Mucosa of descending colon (tissue), 3 donors: ENCODE measurements around the gene SCYGR6. TPM values are rescaled to one million over a fixed set of nuclear protein-coding genes. Genes with fewer than 3 reads are reported as not detected.
A peak's percentile ranks its signal among the peaks of the same experiment; 100 is the strongest.
"Not testable (repeated sequence)": the region's sequence is repeated elsewhere in the genome, so short reads cannot be mapped to it uniquely, and the experiment has no call there.

ENCODE experiments used
- ATAC-seq: fragments of 200-7000 bp; cut with Tn5 transposase; one replicate; pipeline ENCODE4 v1.9.1; 2020; ENCODE audit warnings: mild to moderate bottlenecking, moderate library complexity
- DNase-seq, 3 donors: peaks; one replicate each; pipeline ENCODE4 v3.0.0-alpha.2; 2020
- H3K36me3 ChIP-seq: fragments of 200-600 bp; one replicate; pipeline ENCODE4 v1.8.0; 2021; ENCODE audit warnings: low read depth, mild to moderate bottlenecking
- H3K4me1 ChIP-seq: fragments of 200-600 bp; one replicate; pipeline ENCODE4 v1.8.0; 2021; ENCODE audit warnings: low read depth, mild to moderate bottlenecking
- H3K4me3 ChIP-seq: fragments of 200-600 bp; one replicate; pipeline ENCODE4 v1.8.0; 2021; ENCODE audit warnings: mild to moderate bottlenecking
- H3K9me3 ChIP-seq: fragments of 200-600 bp; one replicate; pipeline ENCODE4 v1.8.0; 2021; ENCODE audit warnings: mild to moderate bottlenecking
- intact Hi-C, 2 donors: fragments of 100-400 bp; cut with DNase I in 1 of 2; cut with micrococcal nuclease in 1 of 2; formaldehyde crosslinking; loops; one replicate each; pipeline versions ENCODE4 v1.11.0 to v1.11.1; 2022; cut with DNase I, micrococcal nuclease
- total RNA-seq, 3 donors: library from RNA; stranded (reverse); fragmentation: NEBNext Ultra II Directional in 2 of 3; extraction: Animal tissue kit (Norgen Biotek cat#: 25700) in 2 of 3; gene quantifications; one replicate each; pipeline versions ENCODE4 v1.2.1 to v1.2.4, GENCODE V29; 2021 to 2023
- TF ChIP-seq, protein P1 (sequence below): fragments of 200-600 bp; IDR thresholded peaks from one replicate; pipeline ENCODE4 v1.8.0; 2022; ENCODE audit warnings: antibody characterized with exemption, mild to moderate bottlenecking
- donor health status: DM: no; HTN: no; CAD: no; lungs with moderate emphysema.
- donor health status: DM: no; HTN: no; CAD: no.
- donor health status: DM: no; HTN: yes; CAD: no.

SCYGR6 gene
- total RNA-seq, 3 donors from 2014 or later: not detected

DNA sequence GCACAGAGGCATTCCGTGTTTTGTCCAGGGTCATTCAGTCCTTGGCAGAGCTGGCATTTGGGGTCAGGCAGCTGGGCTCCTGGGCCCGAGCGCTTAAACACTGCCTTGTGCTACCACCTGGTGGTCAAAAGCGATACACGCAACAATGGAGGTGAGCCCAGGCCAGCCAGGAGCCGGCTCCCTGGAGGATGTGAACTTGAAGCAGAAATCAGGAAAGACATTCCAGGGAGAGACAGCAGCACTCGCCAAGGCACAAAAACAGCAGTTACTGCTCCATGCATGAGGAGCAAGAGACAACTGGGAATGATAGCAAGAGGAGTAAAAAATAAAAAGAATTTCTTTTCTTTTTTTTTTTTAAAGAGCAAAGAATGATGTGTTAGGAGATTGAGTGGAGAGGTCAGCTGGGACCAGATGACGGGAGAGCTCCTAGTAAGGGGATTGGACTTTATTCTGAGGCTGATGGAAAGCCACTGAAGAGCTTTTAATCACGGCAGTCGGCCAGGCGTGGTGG lies 41.9 kb upstream of the SCYGR6 start:
- ATAC-seq (peak; percentile 80), DNase-seq (peak; percentile 74 to 90 (median 84))
- intact Hi-C loops: loop anchor here (5.0 kb wide), 2 partner anchors 104 to 109 kb away; no protein-coding TSS in a partner anchor
- Histone ChIP-seq H3K36me3 (no peaks in the 10 kb centered on the region), H3K9me3 (no peaks in the 10 kb centered on the region), H3K4me1 (peaks cover 15% of the 10 kb centered on the region), H3K4me3 (no peak overlapping the region)
- TF ChIP-seq, protein P1, sequence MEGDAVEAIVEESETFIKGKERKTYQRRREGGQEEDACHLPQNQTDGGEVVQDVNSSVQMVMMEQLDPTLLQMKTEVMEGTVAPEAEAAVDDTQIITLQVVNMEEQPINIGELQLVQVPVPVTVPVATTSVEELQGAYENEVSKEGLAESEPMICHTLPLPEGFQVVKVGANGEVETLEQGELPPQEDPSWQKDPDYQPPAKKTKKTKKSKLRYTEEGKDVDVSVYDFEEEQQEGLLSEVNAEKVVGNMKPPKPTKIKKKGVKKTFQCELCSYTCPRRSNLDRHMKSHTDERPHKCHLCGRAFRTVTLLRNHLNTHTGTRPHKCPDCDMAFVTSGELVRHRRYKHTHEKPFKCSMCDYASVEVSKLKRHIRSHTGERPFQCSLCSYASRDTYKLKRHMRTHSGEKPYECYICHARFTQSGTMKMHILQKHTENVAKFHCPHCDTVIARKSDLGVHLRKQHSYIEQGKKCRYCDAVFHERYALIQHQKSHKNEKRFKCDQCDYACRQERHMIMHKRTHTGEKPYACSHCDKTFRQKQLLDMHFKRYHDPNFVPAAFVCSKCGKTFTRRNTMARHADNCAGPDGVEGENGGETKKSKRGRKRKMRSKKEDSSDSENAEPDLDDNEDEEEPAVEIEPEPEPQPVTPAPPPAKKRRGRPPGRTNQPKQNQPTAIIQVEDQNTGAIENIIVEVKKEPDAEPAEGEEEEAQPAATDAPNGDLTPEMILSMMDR: peak; percentile 63

DNA sequence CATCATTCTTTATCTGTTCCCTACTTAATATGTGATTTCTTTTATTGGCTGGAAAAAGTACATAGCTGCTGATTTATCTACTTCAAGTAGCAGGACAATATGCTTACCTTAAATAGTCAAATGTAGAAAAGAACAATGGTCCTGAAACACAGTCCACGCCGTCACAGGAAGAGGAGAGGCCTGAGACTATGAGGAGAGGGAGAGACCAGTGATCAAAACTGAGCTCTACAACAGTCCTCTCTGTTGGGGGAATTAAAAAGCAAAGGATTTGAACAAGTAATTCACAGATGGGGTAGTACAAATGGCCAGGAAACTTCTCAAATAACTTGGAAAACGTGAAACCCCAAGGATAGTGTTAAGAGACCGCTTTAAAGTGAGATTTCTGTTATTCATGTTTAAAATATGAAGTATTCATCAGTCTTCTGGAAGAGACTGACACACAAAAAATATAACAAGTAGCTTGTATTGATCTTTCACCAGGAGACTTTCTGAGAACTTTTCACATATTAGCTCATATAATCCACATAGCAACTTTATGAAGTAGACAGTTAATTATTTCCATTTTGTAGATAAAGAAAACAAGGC lies 41.3 kb upstream of the SCYGR6 start:
- Histone ChIP-seq H3K4me1 (peaks cover 21% of the 10 kb centered on the region), H3K36me3 (no peaks in the 10 kb centered on the region), H3K9me3 (no peaks in the 10 kb centered on the region), H3K4me3 (no peak overlapping the region)
- no peak for ATAC-seq
- TF ChIP-seq, protein P1: no peak
- no peak for DNase-seq
- intact Hi-C loops: loop anchor here (5.0 kb wide), 2 partner anchors 104 to 109 kb away; no protein-coding TSS in a partner anchor

DNA sequence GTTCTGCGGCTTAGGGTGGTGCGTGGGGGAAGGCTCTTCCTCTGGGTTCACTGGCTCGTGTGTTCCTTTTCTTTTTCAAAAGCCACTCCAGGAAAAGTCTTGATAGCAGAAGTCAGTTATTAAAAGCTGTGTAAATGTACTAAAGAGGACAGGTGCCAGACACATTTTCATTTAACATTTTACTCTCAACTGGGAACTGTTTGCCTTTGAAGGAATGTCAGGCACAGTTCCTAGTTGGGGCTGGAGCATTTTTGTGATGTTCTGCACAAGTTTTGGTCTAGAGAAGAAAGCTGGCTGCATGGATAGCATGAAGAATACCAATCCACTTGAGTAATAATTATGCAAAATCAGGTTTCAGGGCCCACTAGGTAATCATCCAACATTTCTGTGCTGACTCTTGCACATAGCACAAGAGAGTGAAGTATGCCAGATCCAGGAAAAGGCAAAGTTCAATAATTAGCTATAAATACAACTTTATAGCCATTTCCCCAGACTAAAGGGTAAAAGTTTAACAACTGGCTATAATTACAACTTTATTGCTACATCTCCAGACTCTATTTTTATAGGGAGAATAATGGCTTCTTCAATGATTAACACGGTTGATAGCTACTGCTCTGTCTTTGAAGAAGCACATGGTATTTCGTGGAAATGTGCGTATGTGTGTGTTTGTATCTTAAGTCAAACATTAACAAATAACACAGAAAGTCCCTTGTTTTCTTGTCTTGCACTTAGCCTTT lies 37.4 kb upstream of the SCYGR6 start:
- DNase-seq (no peak), ATAC-seq (peak; percentile 90)
- no peaks in the 10 kb centered on the region for H3K36me3 ChIP-seq
- intact Hi-C loops: no loop called here
- TF ChIP-seq, protein P1: no peak
- H3K4me1 ChIP-seq: peaks cover 23% of the 10 kb centered on the region
- H3K9me3 ChIP-seq: no peaks in the 10 kb centered on the region
- H3K4me3 ChIP-seq: no peak overlapping the region

DNA sequence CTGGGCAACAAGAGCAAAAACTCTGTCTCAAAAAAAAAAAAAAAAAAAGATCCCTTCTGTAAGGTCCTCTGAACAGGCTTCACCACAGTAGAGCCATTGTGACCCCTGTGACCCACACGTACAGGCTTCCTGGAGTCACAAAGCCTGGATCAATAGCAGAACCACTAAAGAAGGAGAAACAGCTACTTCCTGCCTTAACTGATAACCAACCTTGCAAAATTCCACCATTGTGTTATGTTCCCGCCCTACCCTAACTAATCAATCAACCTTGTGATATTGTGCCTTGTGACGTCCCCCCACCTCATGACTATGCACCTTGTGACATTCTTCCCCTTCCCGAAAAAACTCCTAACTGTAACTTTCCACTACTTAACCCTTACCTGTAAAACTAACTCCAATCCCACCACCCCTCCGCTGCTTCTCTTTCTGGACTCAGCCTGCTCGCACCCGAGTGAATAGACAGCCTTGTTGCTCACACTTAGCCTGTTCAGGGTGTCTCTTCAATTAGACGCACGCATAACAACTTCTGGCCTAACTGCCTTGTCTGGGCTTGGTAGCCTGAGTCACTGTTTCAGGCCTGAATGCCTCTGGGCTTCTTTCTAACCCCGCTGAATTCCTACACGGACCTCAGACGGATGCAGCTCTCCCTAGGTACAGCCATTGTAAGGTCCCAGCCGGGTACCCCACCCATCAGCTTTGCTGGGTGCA lies 35.0 kb upstream of the SCYGR6 start:
- H3K9me3 ChIP-seq: no peaks in the 10 kb centered on the region
- intact Hi-C loops: no loop called here
- ATAC-seq (no peak), DNase-seq (no peak)
- TF ChIP-seq, protein P1: no peak
- H3K4me1 ChIP-seq: peaks cover 16% of the 10 kb centered on the region
- no peak overlapping the region for H3K4me3 ChIP-seq
- no peaks in the 10 kb centered on the region for H3K36me3 ChIP-seq

DNA sequence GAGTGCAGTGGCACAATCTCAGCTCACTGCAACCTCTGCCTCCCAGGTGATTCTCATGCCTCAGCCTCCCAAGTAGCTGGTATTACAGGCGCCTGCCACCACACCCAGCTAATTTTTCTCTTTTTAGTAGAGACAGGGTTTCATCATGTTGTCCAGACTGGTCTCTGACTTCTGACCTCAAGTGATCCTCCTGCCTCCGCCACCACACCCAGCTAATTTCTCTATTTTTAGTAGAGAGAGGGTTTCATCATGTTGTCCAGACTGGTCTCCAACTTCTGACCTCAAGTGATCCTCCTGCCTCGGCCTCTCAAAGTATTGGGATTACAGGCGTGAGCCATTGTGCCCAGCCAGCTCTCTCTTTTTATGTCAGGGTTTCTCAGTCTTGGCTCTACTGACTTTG lies 31.7 kb upstream of the SCYGR6 start:
- ATAC-seq: peak; percentile 51
- intact Hi-C loops, H3K4me3 ChIP-seq: not testable (repeated sequence)

More for the DNA sequence above, 31.7 kb upstream of the SCYGR6 start:
- not testable (repeated sequence) for H3K9me3 ChIP-seq, DNase-seq, H3K4me1 ChIP-seq, H3K36me3 ChIP-seq
